ENCODE measurements around the gene MAST2. TPM values are rescaled to one million over a fixed set of nuclear protein-coding genes. Genes with fewer than 3 reads are reported as not detected.

The MAST2 gene
- total RNA-seq, 1 experiment from 2014 or later: 36.2 TPM

- CTCF ChIA-PET: interaction anchor here (0.5 to 0.7 kb wide), 2 partner anchors 19 to 67 kb away, joined by 3 to 4 read pairs; no protein-coding TSS in a partner anchor
- H3K27me3 Mint-ChIP-seq (ENCODE audit: unreplicated experiment): no peaks in the 10 kb centered on the region
- intact Hi-C loops (cut with micrococcal nuclease; ENCODE audit: unreplicated experiment): no loop called here
- no peak overlapping the region for H3K27ac Mint-ChIP-seq (ENCODE audit: unreplicated experiment)
- no peaks in the 10 kb centered on the region for H3K9me3 Mint-ChIP-seq (ENCODE audit: low read depth, unreplicated experiment)
- no peak for DNase-seq
- H3K4me1 Mint-ChIP-seq (ENCODE audit: low read depth, unreplicated experiment): peaks cover 13% of the 10 kb centered on the region
- H3K4me3 Mint-ChIP-seq (ENCODE audit: low read depth, unreplicated experiment): no peak overlapping the region
- TF ChIP-seq CTCF (IDR thresholded peaks at IDR 0.05; ENCODE audit: unreplicated experiment): no peak
- no peaks in the 10 kb centered on the region for H3K36me3 Mint-ChIP-seq (ENCODE audit: insufficient read depth, unreplicated experiment)
- BruUV-seq (replicated peaks): no TSS peak
Measured at GRCh38 chr1:46068525-46068924, 265.1 kb downstream of the MAST2 start.

GRCh38 chr1:46070164-46070814 is 266.9 kb downstream of the MAST2 start:
- DNase-seq: no peak
- H3K36me3 Mint-ChIP-seq (ENCODE audit: insufficient read depth, unreplicated experiment): no peaks in the 10 kb centered on the region
- H3K4me1 Mint-ChIP-seq (ENCODE audit: low read depth, unreplicated experiment): peaks cover 4% of the 10 kb centered on the region
- H3K27ac Mint-ChIP-seq (ENCODE audit: unreplicated experiment): no peak overlapping the region
- intact Hi-C loops (cut with micrococcal nuclease; ENCODE audit: unreplicated experiment): no loop called here
- no peak for TF ChIP-seq CTCF (IDR thresholded peaks at IDR 0.05; ENCODE audit: unreplicated experiment)
- H3K4me3 Mint-ChIP-seq (ENCODE audit: low read depth, unreplicated experiment): no peak overlapping the region
- CTCF ChIA-PET: no interaction called here
- BruUV-seq (replicated peaks): no TSS peak
- H3K9me3 Mint-ChIP-seq (ENCODE audit: low read depth, unreplicated experiment): no peaks in the 10 kb centered on the region
- H3K27me3 Mint-ChIP-seq (ENCODE audit: unreplicated experiment): no peaks in the 10 kb centered on the region

- no TSS peak for BruUV-seq (replicated peaks)
- H3K9me3 Mint-ChIP-seq (ENCODE audit: low read depth, unreplicated experiment): no peaks in the 10 kb centered on the region
- H3K4me3 Mint-ChIP-seq (ENCODE audit: low read depth, unreplicated experiment): no peak overlapping the region
- CTCF ChIA-PET: no interaction called here
- H3K4me1 Mint-ChIP-seq (ENCODE audit: low read depth, unreplicated experiment): no peaks in the 10 kb centered on the region
- no peaks in the 10 kb centered on the region for H3K27me3 Mint-ChIP-seq (ENCODE audit: unreplicated experiment)
- no peak for DNase-seq
- intact Hi-C loops (cut with micrococcal nuclease; ENCODE audit: unreplicated experiment): no loop called here
- H3K36me3 Mint-ChIP-seq (ENCODE audit: insufficient read depth, unreplicated experiment): no peaks in the 10 kb centered on the region
- no peak for TF ChIP-seq CTCF (IDR thresholded peaks at IDR 0.05; ENCODE audit: unreplicated experiment)
- H3K27ac Mint-ChIP-seq (ENCODE audit: unreplicated experiment): no peak overlapping the region
Measured at GRCh38 chr1:46072975-46073374, 269.6 kb downstream of the MAST2 start.

GRCh38 chr1:46076343-46076742 is 272.9 kb downstream of the MAST2 start:
- Mint-ChIP-seq H3K27me3 (ENCODE audit: unreplicated experiment) (no peaks in the 10 kb centered on the region), H3K9me3 (ENCODE audit: low read depth, unreplicated experiment) (no peaks in the 10 kb centered on the region), H3K4me3 (ENCODE audit: low read depth, unreplicated experiment) (no peak overlapping the region), H3K4me1 (ENCODE audit: low read depth, unreplicated experiment) (no peaks in the 10 kb centered on the region), H3K36me3 (ENCODE audit: insufficient read depth, unreplicated experiment) (no peaks in the 10 kb centered on the region), H3K27ac (ENCODE audit: unreplicated experiment) (no peak overlapping the region)
- DNase-seq: no peak
- no peak for TF ChIP-seq CTCF (IDR thresholded peaks at IDR 0.05; ENCODE audit: unreplicated experiment)
- CTCF ChIA-PET: no interaction called here
- intact Hi-C loops (cut with micrococcal nuclease; ENCODE audit: unreplicated experiment): no loop called here
- BruUV-seq (replicated peaks): no TSS peak

All from Calu3 (cell line).